ENCODE data around the gene PCSK9. TPM values are rescaled to one million over a fixed set of nuclear protein-coding genes. Genes with fewer than 3 reads are reported as not detected.
"Not testable (repeated sequence)": the region's sequence is repeated elsewhere in the genome, so short reads cannot be mapped to it uniquely, and the experiment has no call there.

Gene PCSK9
- total RNA-seq, 1 donor from 2014 or later = not detected

DNA sequence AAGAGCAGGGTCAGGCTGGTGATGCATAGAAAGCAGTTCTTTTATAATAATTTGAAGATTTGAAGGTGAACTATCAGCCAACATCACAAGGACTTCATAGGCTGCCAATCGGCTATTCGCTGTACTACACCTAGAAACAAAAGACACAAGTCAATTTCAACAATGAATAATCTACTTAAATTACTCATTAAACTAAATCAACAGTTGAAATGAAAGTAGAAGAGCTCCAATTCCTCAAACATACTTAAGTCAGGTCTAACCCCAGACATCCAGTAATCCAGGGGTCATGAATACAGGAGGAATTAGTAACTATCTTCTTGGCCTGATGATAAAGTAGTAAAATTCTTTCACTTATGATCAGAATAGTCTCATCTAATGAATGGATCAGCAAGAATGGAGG lies 64.5 kb downstream of the PCSK9 start:
- ATAC-seq (no peak), DNase-seq (ENCODE audit: missing footprints) (no peak)
- intact Hi-C loops (cut with DNase I) = no loop called here

DNA sequence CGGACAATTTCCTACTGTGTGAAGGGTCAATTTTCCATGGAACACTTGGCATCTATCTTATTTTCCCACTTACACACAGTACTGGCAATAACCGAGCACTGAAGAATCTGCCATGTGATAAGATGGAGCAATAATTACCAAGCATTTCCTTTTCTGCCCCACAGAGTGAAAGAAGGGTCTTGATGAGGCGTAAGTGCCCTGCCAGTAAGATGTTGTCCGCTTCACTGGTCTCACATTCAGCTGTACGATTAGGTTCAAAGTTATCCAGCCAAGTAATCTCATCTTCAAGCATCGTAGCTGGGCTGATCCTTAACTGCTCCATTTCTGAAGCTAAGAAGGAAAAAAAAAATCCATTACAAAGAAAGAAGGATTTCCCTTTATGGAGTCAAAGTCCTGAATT lies 67.8 kb downstream of the PCSK9 start:
- intact Hi-C loops (cut with DNase I) = no loop called here
- ATAC-seq (no peak), DNase-seq (ENCODE audit: missing footprints) (no peak)

DNA sequence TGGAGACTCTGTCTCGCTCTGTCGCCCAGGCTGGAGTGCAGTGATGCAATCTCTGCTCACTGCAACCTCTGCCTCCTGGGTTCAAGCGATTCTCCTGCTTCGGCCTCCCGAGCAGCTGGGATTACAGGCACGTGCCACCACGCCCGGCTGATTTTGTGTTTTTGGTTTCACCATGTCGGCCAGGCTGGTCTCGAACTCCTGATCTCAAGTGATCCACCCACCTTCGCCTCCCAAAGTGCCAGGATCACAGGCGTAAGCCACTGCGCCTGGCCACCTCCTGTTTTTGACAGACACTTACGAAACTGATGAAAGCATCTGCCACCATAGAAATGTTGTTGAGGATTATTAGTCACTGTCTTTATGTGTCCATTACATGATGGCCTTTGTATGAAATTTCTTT lies 69.7 kb downstream of the PCSK9 start:
- intact Hi-C loops (cut with DNase I); ATAC-seq; DNase-seq (ENCODE audit: missing footprints): not testable (repeated sequence)

Other genes with a start within 250 kb of the PCSK9 start
- not detected for gene TTC22, start 238.2 kb upstream of the PCSK9 start, total RNA-seq
- 12.0 TPM for gene DHCR24, start 152.4 kb upstream of the PCSK9 start, total RNA-seq
- gene TMEM61, start 58.9 kb upstream of the PCSK9 start, total RNA-seq = not detected
- gene BSND, start 40.6 kb upstream of the PCSK9 start, total RNA-seq = not detected
- gene USP24, start 175.8 kb downstream of the PCSK9 start, total RNA-seq = 34.5 TPM

Measured in Right ventricle myocardium inferior (tissue), 1 donor.